Epidermal melanocyte (primary cell): ENCODE results near the gene DIAPH3.
"Not testable (repeated sequence)": the region's sequence is repeated elsewhere in the genome, so short reads cannot be mapped to it uniquely, and the experiment has no call there.

Experiments used
- DNase-seq: peaks from one replicate; pipeline ENCODE4 v3.0.0; 2011; ENCODE audit warnings: low spot score; ENCODE audit not compliant: insufficient read length

DIAPH3 gene

DNA sequence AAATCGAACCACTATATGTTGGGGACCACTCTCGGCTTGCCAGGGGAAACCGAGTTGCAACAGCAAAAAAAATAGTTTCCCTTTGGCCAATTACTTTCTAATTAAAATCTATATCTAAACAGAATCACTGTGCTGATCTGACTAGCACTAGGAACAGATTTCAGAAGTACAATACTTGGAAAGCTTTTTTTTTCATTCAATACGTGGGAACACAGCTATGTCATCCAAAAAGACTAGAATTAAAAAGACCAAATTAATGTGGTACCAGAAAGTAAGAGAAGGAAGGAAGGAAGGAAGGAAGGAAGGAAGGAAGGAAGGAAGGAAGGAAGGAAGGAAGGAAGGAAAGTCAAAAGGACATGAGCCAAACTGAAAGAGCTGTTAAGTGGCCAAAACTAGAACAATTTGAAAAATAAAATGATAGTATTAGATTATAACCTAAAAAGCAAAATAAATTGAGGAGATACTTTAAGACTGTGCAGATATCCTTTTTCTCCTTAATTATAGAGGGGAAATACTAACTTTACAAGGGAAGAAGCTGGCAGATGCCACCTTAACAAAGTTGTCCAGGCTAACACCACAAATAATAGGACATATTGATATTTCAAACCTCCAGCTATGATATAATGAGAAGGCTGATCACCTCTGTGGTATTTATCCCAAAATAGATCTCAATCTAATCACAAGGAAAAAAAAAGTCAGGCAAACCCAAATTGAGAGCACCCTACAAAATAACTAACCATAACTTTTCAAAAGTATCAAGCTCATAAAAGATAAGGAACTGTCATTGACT is 63.9 kb downstream of the DIAPH3 start:
- no peak for DNase-seq

DNA sequence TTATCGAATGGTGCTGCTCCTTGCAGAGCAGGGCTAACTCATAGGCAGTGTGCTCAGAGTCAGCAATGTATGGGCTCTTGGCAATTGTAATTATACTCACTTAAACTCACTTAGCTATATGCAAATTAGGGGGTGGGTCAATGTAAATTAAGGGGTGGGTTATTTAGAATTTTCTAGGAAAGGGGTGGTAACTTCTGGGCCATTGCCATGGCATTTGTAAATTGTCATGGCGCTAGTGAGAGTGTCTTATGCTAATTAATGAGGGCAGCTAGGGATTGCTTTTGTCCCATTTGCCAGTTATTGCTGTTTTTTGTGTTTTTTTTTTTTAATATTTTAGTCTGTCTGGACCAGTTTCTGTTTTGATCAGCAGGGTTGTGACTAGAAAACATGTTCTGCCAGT is 68.4 kb downstream of the DIAPH3 start:
- DNase-seq = no peak

DNA sequence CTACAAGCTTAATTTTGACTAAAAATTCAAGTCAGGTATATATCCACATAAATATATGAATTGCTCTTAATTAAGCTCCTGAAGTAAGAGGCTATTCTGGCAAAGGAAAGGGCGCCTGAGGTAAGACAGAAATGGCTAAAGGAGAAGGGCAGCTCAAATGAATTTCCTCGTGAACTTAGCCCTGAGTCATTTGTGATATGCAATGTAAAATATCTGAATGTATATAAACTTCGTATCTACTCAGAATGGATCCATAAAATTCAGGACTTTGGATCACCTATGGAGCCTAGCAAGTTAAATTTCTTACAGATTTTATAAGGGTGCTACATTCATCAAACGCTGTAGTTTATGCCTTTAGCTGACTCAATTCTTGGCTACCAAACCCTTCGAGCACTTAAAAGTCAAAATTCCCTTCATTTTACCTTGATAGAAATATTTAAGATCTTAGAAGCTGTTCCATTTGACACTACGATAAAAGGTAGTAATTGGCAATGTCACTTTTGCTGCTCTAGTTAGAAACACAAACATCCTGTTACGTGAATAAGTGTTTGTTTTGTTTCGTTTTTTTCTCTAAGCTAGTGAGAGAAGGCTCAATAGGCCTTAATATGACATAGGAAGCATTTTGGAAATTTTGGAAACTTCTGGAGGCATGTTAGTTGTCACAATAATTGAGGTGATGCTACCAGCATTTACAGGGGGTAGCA is 69.2 kb downstream of the DIAPH3 start:
- DNase-seq = no peak

DNA sequence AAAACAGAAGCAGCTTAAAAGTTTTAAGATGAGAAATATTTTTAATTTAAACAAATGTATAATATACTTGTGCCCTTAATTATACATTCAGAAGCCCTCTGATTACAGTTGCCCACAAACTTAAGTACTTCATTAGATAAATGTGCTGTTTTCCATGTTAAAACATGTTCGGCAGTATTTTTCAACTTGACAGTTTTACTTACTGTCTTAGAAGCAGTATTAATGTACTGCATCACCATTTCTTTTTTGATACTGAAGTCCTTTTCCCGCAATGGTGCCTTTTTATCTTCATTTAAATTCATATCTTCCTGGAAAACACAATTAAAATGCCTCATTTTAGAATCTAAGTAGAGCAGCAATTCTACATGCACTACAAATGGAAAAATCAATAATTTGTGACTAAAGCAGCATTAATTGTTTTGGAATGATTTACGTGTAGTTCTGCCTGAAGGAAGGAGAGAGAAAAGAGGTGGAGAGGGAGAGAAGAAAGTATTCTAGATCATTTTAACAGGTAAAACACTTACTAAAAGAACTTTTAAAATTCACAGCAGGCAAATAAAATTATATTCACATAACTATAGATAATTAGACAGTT is 70.2 kb downstream of the DIAPH3 start:
- DNase-seq = no peak

DNA sequence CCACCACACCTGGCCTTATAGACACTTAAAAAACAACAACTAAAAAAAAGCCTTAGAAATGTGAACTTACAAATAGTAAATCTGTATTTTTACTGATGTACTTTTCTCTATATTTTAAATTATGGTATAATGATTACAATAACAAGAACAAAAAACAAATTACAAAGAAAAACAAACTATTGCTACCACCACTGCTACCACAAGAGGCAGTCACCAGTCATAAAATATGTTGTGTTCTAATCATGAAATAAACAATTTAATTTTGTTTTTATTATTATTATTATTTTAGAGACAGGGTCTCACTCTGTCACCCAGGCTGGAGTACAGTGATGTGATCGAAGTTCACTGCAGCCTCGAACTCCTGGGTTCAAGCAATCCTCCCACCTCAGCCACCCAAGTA is 72.2 kb downstream of the DIAPH3 start:
- no peak for DNase-seq

DNA sequence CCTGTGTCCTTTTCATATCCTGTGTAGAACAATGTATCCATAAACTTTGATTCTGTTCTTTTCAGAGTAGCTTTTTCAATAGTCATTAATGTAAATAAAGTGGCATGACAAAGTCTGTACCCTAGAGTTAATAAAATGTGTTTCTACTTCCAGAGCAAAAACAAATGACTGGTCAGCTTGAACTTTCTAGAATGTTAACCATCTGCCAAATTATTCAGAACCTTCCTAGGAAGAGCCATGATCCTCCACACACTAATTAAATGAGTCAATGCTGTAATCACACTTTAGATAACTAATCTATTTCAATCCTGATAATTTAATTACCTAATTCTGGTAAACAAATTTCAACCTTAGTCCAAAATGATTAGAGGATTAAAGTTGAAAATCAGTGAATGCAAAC is 73.2 kb downstream of the DIAPH3 start:
- DNase-seq = no peak

DNA sequence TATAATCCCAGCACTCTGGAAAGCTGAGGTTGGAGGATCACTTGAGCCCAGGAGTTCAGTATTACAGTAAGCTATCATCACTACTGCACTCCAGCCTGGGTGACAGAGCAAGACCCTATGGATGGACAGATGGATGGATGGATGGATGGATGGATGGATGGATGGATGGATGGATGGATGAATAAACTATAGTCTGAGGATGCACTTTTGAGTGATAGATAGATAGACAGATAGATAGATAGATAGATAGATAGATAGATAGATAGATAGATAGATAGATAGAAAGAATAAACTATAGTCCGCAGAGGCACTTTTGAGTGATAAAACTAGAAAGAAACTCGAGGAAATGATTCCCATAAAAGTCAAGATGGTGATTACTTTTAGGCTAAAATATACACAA is 79.9 kb downstream of the DIAPH3 start:
- not testable (repeated sequence) for DNase-seq

DNA sequence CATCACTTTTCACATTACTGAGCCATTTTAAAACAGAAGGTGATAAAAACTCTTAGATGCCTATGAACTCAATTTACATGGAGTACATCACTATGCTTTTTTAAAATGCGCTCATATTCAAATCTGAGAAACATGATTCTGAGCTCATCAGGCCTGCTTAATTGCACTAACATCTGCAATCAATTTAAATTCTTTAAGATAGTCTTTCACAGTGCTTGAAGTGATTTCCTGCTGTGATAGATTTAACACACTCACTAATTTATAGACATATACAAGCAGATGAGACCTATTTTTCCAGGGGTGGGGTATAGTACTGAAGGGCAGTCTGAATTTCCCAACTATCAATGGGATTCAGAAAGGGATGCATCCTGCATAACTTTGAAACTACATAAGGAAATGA is 82.9 kb downstream of the DIAPH3 start:
- DNase-seq = no peak

DNA sequence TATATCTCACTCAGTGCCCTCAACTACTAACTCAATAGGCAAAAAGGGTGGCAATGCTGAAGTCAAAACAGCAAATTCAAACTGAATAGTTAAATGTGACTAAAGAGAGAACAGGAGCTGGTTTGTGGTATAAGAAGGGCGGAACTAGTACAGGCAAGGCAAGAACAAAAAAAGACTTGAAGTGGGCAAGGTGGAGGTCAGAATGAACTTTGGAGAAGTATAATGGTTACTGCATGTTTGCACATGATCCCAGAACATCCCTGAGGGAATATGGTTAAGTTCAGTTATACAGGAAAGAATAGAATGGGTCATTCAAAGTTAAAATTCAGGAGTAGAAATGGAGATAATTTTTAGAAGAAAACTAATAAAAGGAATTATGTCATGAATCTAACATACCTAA is 85.5 kb downstream of the DIAPH3 start:
- DNase-seq = no peak

DNA sequence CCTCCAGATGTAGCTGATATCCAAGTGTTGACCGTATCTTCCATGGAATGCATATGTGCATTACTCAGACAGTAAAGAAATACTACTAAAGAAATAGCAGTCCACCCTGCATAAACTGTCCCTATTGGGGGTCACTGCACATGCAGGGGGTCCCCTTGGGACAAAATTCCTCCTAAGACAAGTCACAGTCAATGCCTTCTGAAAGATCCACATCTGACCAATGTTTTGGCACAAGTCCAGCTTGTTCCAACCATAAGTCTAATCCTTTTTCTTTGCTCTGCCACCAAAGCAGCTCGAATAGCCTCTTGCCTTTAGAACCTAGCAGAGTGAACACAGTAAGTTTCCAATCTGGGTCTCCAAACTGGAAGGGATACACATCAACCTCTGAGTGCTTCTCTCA is 87.9 kb downstream of the DIAPH3 start:
- DNase-seq = no peak

DNA sequence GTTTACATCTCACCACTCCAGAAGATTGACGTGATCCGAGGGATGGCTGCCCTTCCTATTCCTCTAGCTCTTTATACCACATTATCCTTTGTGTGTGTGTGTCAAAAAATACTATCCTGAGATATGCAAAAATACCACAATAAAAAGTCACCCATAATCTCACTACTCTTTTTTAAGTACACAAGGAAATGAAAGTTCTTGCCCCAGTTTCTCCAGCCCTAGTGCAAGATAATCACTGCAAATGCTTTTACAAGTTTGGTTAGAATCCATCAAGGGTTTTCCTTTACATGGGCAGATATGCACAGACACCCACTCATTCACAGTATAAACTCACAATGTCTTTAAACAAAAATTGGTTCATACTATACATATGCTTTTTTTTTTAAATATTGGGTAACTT is 89.3 kb downstream of the DIAPH3 start:
- DNase-seq = no peak

DNA sequence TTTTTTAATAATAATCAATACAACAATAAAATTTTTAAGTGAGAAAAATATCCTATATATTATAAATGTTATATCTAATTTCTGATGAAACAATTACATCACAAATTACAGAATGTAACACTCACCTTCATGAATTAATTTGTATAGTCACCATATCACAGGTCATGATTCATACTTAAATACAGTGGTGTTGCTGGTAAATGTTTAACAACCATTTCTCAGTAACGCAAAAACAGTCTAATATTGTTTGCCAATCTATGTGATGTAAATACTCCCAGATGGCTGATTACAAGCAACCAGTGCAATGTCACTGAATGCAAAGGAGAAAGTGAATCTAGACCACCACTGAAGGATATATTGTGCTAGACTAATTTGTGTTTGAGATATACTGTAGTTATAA is 97.5 kb downstream of the DIAPH3 start:
- no peak for DNase-seq

DNA sequence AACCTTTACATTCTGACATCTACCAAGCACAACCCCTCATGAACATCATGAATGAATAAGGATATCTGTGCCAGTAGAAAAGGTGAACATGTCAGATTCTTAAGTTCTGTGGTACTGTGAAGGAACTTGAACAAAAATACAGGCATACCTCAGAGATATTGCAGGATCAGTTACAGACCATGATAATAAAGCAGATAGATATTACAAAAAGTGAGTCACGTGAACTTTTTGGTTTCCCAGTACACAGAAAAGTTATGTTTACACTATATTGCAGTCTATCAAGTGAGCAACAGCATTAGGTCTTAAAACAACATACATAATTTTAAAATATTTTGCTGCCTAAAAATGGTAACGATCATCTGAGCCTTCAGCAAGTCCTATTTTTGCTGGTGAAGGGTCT is 101.2 kb downstream of the DIAPH3 start:
- no peak for DNase-seq

DNA sequence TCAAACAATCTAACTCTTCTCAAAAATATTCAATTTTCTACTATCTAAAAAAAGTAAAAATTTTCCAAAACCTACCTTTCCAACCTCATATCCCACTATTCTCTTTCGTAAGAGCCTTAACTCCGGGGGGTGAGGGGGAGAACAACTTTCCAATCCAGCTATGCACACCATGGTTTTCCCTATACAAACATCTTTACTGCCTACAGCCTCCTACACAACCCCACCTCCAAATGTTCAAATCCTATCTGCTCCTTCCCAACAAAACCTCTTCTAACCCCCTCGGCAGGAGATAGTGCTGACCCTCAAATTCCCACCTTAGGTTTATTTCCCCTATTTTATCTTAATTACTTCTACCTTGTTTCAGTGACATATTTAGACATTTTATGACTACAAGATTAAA is 102.0 kb downstream of the DIAPH3 start:
- no peak for DNase-seq

DNA sequence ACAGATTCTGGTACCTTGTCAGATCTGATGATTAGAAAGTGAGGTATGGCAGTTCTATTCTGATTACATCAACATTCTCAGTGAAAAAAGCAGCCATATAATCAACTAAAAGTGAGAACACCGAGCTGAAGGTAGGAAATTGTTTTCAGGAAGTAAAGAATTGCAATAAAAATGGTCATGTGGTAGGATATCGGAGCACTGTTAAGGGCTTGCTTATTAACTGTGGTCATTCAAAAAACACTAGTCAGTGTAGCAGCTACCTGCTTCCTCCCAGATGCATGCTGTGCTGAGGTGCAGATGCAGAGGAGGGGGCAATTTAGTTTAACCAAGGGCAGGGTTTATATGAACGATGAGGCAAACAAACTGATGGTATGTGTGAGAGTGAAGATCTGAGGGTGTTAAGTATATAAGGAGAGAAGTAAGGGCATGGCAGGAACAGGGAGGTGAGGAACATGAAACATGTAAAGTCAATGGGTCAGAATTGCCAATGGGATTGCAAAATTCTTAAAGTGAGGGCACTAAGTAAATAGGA is 111.9 kb downstream of the DIAPH3 start:
- no peak for DNase-seq

DNA sequence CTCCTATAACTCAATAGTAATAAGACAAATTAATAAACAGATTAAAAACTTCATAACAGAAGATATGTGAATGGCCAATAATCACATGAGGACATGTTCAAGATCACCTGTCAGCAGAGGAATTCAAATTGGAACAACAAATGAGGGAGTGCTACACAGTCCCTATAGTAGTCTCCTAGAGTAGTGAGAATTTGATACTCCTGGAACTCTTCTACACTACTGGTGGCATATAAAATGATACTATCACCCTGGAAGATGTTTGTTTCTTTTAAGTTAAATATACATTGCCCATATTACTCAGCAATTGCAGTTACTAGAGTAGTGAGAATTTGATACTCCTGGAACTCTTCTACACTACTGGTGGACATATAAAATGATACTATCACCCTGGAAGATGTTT is 115.4 kb downstream of the DIAPH3 start:
- DNase-seq = not testable (repeated sequence)

DNA sequence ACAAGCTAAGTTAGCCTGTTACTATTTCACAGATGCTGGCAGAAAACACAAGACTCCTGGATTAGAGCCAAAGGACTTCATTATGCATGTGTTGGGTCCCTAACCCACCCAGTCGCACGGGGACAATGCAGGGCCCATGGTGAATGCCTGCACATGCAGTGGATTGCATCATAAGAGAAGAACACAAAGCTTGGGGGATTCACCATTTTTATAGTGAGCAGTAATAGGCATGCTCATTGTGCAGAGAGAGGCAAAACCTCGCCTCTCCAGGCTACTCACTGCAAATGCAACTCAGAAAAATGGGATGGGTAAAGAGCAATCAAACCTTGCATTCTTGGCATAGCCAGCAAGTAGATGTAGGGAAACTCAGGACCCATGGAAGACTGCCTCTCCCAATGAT is 115.8 kb downstream of the DIAPH3 start:
- no peak for DNase-seq

DNA sequence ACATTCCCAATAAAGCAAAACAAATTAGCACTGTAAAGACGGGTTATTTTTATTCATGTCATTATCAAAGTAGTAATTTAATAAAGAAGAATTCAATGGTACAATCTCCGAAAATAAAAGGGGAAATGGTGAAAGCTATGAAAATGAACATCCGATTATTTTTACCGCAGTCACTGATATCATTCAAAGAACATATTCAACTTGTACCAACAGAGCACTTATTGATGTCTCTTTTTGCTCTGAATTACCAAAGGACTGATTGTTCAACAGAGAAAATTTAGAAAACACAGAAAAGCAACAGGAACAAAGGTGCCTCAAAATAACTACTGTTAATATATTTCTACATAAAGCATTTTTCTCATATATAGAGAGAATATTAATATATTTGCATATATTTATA is 119.4 kb downstream of the DIAPH3 start:
- DNase-seq = no peak

DNA sequence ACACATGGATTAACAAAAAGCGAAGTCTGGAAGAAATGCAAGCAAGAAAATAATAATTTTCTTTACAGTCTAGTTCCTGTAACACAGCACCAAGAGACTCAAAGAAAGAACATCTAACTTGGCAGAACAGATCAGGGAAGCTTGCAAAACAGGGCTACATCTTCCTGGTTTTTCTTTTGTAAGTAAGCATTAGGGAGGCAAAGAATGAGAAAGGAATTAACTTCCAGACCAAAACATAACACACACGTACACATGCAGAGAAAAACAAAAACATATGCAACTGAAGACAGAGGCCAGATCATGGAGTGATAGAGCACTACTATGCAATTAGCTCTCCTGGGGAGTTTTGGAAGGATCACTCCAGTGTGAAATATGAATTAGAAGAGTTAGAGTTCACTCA is 120.5 kb downstream of the DIAPH3 start:
- DNase-seq = no peak

DNA sequence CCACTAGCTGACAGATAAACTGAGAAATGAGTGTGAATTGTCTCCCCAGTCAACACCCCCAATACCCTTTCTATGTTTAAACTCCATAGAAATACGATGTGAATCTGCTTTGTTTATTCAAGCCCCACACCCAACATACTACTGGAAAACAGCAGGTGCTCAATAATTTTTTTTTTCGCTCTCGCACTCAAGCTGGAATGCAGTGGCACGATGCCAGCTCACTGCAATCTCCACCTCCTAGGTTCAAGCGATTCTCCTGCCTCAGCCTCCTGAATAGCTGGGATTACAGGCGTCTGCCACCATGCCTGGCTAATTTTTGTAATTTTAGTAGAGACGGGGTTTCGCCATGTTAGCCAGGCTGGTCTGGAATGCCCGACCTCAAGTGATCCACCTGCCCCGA is 123.1 kb downstream of the DIAPH3 start:
- DNase-seq = not testable (repeated sequence)

DNA sequence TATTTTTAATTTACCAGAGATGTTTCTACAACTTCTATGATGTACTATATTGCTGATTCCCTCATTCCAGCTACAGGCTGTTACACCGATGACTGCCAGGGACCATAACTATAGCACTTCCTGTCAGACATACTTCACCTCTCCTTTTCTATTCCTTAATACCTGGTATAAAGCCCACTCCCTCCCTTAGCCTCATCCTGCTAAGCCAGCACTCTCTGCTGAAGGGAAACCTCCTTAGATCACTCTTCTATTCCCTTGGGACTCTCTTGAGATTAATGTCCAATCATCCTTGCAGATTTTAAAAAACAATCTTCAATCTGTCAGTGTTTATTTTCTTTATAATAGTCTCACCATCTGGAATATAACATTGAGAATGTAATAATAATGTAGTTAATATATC is 127.9 kb downstream of the DIAPH3 start:
- DNase-seq = no peak

DNA sequence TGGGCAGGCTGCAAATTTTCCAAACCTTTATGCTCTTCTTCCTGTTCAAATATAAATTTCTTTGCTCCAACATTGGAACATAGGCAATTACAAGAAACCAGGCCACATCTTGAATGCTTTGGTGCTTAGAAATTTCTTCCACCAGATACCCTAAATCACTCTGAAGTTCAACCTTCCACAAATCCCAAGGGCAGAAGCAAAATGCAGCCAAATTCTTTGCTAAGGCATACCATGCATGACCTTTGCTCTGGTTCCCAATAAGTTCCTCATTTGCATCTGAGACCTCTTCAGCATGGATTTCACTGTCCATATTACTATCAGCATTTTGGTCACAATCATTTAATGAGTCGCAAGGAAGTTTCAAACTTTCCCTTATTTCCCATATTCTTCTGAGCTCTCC is 130.9 kb downstream of the DIAPH3 start:
- no peak for DNase-seq

DNA sequence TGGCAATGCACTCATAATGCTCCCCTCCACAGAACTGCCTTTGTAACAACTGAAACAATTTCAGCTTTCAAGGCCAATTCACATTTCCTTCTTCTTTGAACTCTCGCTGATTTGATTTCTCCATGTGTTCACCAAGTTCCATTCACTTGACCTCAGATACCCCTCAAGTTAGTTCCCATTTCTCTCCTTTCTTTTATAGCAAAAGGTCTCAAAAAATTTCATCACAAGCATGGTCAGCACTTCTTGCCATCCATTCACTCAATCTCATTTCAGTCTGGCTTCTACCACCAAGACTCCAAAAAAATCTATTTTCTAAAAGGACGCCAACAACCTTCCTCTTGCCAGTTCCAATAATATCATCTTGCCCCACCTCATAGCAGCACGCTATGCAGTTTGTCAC is 135.7 kb downstream of the DIAPH3 start:
- no peak for DNase-seq
